T1000 (cell line): ENCODE data around the gene GAGE13.
"Not testable (repeated sequence)": the region's sequence is repeated elsewhere in the genome, so short reads cannot be mapped to it uniquely, and the experiment has no call there.

Source experiments
- DNase-seq: peaks from one replicate; lab custom pipeline; 2025; ENCODE audit warnings: mixed read lengths; lab: John Stamatoyannopoulos, UW

Gene GAGE13

GRCh38 chrX:49331282-49331681 lies at the start of gene GAGE13:
GAGE13 (plus strand) TSS chrX:49331582; CDS start chrX:49332738, 1,156 bp downstream.
- DNase-seq: not testable (repeated sequence)

- DNase-seq: no peak
Measured at GRCh38 chrX:49282647-49283011, 48.8 kb upstream of the GAGE13 start.

- no peak for DNase-seq
Measured at GRCh38 chrX:49284212-49284611, 47.2 kb upstream of the GAGE13 start.

GRCh38 chrX:49286136-49286535 lies 45.2 kb upstream of the GAGE13 start:
- DNase-seq: no peak

- no peak for DNase-seq
Measured at GRCh38 chrX:49286581-49286980, 44.8 kb upstream of the GAGE13 start.

- DNase-seq: no peak
Measured at GRCh38 chrX:49287665-49288064, 43.7 kb upstream of the GAGE13 start.

- no peak for DNase-seq
Measured at GRCh38 chrX:49290215-49290614, 41.2 kb upstream of the GAGE13 start.

GRCh38 chrX:49291615-49292337 lies 39.6 kb upstream of the GAGE13 start:
- DNase-seq: no peak

GRCh38 chrX:49292400-49293362 lies 38.7 kb upstream of the GAGE13 start:
- no peak for DNase-seq

- DNase-seq: not testable (repeated sequence)
Measured at GRCh38 chrX:49299293-49299692, 32.1 kb upstream of the GAGE13 start.

GRCh38 chrX:49300703-49301102 lies 30.7 kb upstream of the GAGE13 start:
- DNase-seq: no peak

GRCh38 chrX:49303346-49303745 lies 28.0 kb upstream of the GAGE13 start, which contains the start of gene GAGE10:
GAGE10 (plus strand) TSS chrX:49303646; CDS start chrX:49304860, 1,214 bp downstream.
- DNase-seq: no peak

GRCh38 chrX:49307775-49308174 lies 23.6 kb upstream of the GAGE13 start:
- not testable (repeated sequence) for DNase-seq

- DNase-seq: no peak
Measured at GRCh38 chrX:49308604-49309269, 22.6 kb upstream of the GAGE13 start.

- no peak for DNase-seq
Measured at GRCh38 chrX:49309401-49309981, 21.9 kb upstream of the GAGE13 start.

- no peak for DNase-seq
Measured at GRCh38 chrX:49310371-49310770, 21.0 kb upstream of the GAGE13 start.

- no peak for DNase-seq
Measured at GRCh38 chrX:49312176-49312575, 19.2 kb upstream of the GAGE13 start.

- DNase-seq: no peak
Measured at GRCh38 chrX:49316085-49316484, 15.3 kb upstream of the GAGE13 start.

- not testable (repeated sequence) for DNase-seq
Measured at GRCh38 chrX:49321737-49322136, 9.6 kb upstream of the GAGE13 start, which contains the start of gene GAGE12J. GAGE12J (plus strand) TSS chrX:49322037; CDS start chrX:49323194, 1,157 bp downstream.

- not testable (repeated sequence) for DNase-seq
Measured at GRCh38 chrX:49322266-49322665, 9.1 kb upstream of the GAGE13 start.

- DNase-seq: not testable (repeated sequence)
Measured at GRCh38 chrX:49323735-49324134, 7.6 kb upstream of the GAGE13 start.

GRCh38 chrX:49330421-49330820 lies 961 bp upstream of the GAGE13 start:
- DNase-seq: not testable (repeated sequence)
